Ishikawa (cell line): ENCODE measurements around the gene PRIMA1.

ENCODE experiments used
- CEBPB ChIP-seq: IDR thresholded peaks from 2 replicates; pipeline ENCODE4 v1.6.1; 2012
- EGR1 ChIP-seq: IDR thresholded peaks from 2 replicates; pipeline ENCODE4 v1.6.1; 2012
- EP300 ChIP-seq: IDR thresholded peaks from 2 replicates; pipeline ENCODE4 v1.6.1; 2012; ENCODE audit warnings: borderline replicate concordance
- NFIC ChIP-seq: IDR thresholded peaks from 2 replicates; pipeline ENCODE4 v1.6.1; 2012
- TAF1 ChIP-seq: IDR thresholded peaks from 2 replicates; pipeline ENCODE4 v1.6.1; 2012; ENCODE audit warnings: low read depth, mild to moderate bottlenecking
- TCF12 ChIP-seq: IDR thresholded peaks from 2 replicates; pipeline ENCODE4 v1.6.1; 2012; ENCODE audit warnings: low read depth
- TF ChIP-seq, protein P1 (sequence below): IDR thresholded peaks from 2 replicates; pipeline ENCODE4 v1.6.1; 2012

DNA sequence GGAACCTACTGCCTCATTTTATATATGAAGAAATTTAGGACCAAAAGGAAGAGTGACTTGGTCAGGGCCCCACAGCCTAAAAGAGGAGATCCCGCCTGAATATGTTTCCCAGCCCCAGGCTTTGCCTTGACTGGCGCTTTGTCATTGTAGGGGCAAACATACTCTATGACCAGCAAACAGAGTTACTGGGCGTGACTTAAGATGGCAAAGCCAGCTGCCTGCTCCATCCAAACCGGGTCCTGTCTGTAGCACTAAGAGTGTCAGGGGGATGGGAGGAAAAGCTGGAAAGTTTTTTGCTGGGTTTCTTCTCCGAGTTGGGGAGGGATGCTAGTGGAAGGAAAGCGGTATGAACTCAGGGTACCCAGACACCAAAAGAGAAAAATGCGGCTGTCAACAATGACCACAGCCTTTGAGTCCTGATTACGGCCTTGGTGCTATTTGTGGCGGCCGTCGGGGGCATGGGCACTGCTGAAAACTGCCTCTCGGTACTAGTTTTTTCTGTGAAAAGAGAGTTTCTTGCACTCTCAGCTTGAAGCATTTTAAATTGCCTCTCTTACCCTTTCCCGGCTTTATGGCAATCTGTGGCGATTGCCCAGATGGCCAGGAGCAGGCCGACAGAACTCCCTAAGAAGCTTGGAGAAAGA is 82.7 kb downstream of the PRIMA1 start:
- no peak for TF ChIP-seq TCF12
- TF ChIP-seq CEBPB, result no peak
- TF ChIP-seq NFIC, result no peak
- TF ChIP-seq EGR1, result no peak
- TF ChIP-seq TAF1, result no peak
- TF ChIP-seq, protein P1, sequence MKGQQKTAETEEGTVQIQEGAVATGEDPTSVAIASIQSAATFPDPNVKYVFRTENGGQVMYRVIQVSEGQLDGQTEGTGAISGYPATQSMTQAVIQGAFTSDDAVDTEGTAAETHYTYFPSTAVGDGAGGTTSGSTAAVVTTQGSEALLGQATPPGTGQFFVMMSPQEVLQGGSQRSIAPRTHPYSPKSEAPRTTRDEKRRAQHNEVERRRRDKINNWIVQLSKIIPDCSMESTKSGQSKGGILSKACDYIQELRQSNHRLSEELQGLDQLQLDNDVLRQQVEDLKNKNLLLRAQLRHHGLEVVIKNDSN, result no peak
- no peak for TF ChIP-seq EP300
